GM15510 (cell line): Measurements from ENCODE around the gene CAPN12.

ENCODE experiments used
- POLR2A ChIP-seq: IDR thresholded peaks from 3 replicates; pipeline ENCODE4 v1.6.1; 2011; ENCODE audit warnings: borderline replicate concordance; ENCODE audit not compliant: insufficient read length; ENCODE audit errors: extremely low read depth

CAPN12 gene

DNA sequence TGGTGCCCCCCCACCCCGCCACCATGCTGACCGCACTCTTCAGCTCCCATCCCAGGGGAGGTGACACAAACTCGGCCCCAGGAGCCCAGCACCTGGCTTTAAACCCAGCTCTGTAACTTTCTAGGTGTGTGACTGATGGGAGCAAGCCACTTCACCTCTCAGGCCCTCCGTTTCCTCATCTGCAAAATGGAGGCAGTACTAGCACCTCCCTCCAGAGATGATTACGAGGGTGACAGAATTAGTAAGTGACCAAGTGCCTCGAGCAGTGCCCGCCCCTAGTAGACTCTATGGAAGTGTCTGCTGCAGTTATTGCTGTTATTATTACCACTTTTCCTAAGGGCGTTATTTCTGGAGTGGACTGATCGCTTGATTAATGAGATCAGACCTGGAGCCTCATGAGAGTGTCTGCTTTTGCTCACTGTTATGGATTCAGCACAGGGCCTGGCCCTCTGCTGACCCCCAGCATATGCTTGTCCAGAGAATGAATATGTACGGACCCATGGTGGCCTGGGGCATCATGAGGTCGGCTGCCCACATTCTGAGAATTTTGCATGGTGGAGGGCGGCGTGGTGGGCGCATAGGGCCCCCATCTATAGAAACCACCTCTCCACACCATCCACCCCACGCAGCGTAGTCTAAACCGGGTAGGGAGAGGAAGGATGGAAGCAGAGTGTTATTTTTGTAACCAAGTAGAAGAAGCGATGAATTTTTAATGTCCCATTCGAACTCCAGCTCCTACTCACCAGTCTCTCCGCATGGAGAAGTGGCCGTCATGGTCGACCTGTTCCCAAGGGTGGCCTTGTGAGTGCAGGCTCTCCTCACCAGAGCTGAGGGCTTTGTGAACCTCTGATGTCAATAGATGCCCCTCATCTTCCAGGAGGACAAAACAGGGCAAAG is 48.2 kb downstream of the CAPN12 start:
- TF ChIP-seq POLR2A: no peak

- no peak for TF ChIP-seq POLR2A
Measured at GRCh38 chr19:38695317-38695683, 49.0 kb downstream of the CAPN12 start.

DNA sequence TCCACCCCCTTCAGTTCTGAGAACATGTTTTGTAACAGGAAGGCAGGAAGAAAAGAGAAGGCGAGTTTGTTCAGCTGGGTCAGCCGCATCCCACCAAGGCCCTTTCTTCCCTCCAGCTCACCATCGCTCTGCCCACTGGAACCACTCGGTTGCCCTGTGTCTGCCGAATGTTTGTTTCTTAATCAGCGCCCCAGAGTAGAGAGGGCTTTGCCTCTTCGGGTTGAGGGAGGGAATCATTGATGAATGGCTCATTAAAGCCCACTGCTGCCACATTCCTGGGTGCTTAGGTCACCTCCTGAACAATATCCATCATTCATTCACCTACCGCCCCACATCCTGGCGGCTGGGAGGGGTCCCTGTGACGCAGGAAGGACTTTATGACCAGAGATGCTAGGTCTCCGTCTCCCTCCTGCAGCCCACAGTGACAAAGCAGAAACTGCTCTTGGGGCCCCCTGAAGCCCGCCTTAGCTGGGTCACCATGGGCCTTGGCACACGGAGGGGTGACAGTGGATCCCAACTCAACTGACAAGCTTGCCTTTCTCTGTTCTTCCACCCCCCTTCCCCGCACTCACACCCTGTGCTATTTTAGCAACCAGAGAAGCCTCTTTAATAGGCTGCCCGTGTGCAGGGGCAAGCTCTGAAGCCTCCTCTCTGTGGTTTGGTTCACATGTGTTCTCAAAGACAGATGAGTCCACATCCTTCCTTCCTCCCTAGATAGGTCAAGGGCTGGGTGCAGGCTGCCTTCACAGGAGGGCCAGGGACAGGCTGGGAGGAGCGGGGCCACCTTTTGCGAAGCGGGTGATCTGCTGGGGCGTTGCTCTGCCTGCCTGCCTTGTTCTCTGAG is 50.7 kb downstream of the CAPN12 start:
- TF ChIP-seq POLR2A: no peak

DNA sequence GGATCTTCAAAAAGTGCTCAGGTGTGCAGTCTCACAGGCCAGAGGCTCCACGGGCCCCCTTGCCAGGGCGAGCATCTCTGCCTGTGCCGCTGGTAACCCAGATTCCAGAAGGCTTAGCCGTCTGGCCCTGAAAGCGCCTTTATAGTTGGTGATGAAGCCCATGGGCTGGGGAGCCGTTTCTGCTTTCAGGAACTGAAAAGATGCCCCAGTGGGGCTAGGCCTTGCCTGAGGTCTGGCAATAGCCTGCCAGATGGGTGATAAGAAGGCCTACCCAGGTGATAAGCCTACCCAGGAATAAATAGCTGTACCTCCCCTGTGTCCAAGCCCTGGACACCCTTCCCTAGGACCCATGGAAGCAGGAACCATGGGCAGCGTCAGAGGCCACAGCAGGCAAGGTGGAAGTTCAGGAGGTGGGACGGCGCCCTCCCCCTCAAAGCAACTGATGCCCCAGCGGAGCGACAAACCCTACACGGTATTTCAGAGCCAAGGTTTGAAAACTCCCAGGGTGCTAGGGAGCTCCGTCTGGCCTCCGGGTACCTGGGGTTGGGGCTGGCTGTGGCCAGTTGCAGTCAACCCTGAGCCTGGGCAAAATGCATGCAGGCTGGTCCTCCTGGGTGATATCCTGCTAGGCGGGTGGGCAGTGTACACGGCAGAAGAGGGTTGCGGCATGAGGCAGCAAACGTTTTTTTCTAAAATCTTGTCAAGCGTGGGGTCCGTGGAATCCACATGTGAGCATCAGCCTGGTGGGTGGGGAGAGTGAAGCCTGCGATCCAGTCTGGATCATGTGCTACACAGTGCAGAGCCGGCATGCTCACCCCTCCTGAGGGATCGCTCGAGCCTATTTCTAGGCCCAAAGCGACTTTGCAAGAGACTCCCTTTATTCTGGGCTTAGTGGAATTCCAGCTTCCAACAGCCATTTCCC is 51.6 kb downstream of the CAPN12 start:
- TF ChIP-seq POLR2A: no peak

DNA sequence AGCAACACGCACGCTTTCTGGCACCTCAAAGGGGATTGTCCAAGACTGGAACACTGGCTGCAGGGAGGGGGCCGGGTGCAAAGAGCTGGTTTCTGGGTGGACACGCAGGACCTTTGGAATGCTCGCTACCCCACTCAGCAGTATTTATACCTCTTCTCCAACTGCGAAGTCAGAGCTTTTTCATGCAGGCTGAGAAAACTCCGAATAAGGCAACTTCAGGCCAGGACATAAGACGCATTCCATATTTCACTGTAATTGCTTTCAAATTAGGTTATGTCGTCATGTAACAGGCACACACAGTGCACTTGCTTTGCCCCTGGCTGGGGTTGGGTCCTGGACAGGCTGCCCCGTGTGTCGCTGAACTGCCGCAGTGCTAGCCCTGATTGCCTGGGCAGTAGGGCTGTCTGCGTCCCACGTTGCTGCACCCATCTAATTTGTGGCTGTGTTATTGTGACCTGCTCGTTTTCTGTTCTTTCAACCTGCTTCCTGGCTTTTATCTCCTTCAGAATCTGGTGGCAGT is 52.3 kb downstream of the CAPN12 start:
- TF ChIP-seq POLR2A: no peak

- TF ChIP-seq POLR2A: no peak
Measured at GRCh38 chr19:38690832-38691231, 53.4 kb downstream of the CAPN12 start.

DNA sequence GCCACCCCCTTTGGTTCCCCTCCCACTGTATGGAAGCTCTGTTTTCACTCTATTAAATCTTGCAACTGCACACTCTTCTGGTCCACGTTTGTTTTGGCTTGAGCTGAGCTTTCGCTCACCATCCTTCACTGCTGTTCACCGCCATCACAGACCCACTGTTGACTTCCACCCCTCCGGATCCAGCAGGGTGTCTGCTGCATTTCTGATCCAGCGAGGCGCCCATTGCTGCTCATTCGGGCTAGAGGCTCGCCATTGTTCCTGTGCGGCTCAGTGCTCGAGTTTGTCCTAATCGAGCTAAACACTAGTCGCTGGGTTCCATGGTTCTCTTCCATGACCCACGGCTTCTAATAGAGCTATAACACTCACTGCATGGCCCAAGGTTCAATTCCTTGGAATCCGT is 54.1 kb downstream of the CAPN12 start:
- no peak for TF ChIP-seq POLR2A

- no peak for TF ChIP-seq POLR2A
Measured at GRCh38 chr19:38687837-38688378, 56.4 kb downstream of the CAPN12 start.

DNA sequence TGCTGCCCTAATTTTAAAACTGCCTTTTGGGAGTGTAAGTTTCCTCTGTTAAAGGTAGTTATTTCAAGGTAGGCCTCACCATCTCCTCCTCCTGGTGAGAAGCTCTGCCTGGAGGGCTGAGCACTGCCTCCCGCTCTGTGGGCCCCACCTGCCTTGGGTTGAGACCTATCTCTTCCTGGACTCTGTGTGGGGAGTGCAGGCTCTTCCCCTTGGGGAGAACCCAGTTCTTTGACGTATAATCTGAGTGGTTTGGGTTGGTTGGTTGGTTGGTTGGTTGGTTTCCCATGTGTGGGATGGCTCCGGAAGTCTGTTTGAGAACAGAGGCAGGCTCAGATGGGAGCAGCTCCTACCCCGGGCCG is 57.8 kb downstream of the CAPN12 start:
- peak; percentile 25 for TF ChIP-seq POLR2A

DNA sequence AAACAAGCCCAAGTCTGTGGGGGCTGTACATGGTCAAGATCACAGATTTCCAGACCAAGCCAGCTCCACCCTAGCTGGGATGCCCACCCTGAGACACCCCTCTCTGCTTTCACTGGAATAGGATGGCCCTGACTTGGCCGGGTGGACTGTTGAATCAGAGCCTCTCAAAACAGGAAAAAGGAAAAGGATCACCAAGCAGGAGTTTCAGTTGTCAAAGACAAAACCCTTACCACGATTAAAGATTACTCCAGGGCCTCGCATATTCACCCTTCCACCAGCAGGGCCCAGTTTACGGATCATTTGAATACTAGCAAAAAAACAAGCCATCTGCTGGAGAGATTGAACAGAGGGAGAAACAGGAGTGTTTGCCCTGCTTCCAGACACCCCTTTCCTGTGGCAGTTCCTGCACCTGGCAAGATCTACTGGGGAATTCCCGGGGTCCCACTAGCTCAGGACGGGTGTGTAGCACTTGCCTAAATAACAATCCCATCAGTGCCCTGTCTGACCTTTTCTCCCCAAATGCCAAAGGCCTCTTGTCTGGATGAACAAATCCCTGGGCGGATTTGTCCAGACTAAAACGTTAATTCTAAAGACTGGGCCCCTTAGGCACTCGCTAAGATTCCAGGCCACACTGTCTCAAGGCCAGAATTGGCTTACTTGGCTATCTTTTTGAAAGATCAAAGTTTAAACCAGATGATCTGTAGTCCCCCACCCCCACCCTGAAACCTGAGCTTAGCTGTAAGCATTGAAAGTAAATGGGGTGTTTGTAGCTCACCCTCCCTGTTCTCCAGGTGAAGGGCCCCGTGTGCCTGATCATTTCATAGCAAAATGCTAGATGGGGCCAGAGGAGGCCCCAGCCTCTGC is 58.4 kb downstream of the CAPN12 start:
- no peak for TF ChIP-seq POLR2A

DNA sequence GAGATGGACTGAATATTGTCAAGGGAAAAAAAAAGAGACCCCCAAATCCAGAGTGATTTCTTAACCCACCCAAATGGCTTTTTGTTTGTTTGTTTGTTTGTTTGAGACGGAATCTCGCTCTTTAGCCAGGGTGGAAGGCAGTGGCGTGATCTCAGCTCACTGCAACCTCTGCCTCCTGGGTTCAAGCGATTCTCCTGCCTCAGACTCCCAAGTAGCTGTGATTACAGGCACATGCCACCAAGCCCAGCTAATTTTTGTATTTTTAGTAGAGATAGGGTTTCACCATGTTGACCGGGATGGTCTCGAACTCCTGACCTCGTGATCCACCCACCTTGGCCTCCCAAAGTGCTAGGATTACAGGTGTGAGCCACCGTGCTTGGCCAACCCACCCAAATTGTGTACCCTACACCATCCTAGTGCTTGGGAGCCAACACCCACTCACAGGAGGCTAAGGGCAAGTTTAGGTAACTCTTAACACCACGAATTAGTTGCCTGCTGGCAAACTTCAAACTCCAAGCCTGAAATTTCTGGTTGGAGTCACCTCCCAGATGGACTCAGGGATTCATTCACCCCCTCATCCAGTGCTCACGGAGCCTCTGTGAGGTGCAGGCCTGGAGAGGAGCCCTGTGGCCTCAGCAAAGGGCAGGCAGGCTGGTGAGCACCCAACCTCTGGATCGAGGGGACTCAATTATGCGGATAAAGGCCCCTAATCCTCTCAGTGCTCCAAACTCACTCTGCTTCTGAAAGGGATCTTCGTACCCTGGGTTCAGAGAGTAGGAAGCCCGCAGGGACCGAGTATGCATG is 59.2 kb downstream of the CAPN12 start:
- no peak for TF ChIP-seq POLR2A

- TF ChIP-seq POLR2A: no peak
Measured at GRCh38 chr19:38684078-38684861, 60.0 kb downstream of the CAPN12 start.
